AG04450 (cell line): ENCODE results near the gene ATP5F1D. TPM values are rescaled to one million over a fixed set of nuclear protein-coding genes. Genes with fewer than 3 reads are reported as not detected.
A peak's percentile ranks its signal among the peaks of the same experiment; 100 is the strongest.

ENCODE experiments used
- CTCF ChIA-PET: fragments of 300-600, 350-600 bp; formaldehyde crosslinking; extraction: SDS; loops from one replicate; lab custom pipeline; 2022; ENCODE audit warnings: antibody characterized with exemption, inconsistent platforms; lab: Charles Lee
- POLR2A ChIA-PET: fragments of 350-600 bp; formaldehyde crosslinking; extraction: SDS; loops from one replicate; lab custom pipeline; 2021; ENCODE audit warnings: antibody characterized with exemption, inconsistent platforms; lab: Yijun Ruan, JAX
- DNase-seq: peaks from one replicate; pipeline ENCODE4 v3.0.0-alpha.2; 2011; ENCODE audit warnings: low read depth, low spot score
- H3K27ac ChIP-seq: one replicate; pipeline ENCODE4 v1.5.1; 2012; ENCODE audit warnings: low read depth, low read length, control low read depth
- H3K27me3 ChIP-seq: one replicate; pipeline ENCODE4 v1.6.0; 2012; ENCODE audit warnings: low read length; ENCODE audit not compliant: control insufficient read depth, insufficient read depth
- H3K4me3 ChIP-seq: 2 replicates; pipeline ENCODE4 v1.5.1; 2011; ENCODE audit warnings: mild to moderate bottlenecking, low read depth, low read length, control low read depth
- H3K9me3 ChIP-seq: 2 replicates; pipeline ENCODE4 v1.5.1; 2012; ENCODE audit warnings: low read length; ENCODE audit not compliant: control insufficient read depth, insufficient read depth
- CTCF ChIP-seq: IDR thresholded peaks from 2 replicates; pipeline ENCODE4 v1.5.1; 2011; ENCODE audit warnings: low read depth, low read length, control low read depth, inconsistent platforms
- polyA plus RNA-seq: library from polyadenylated mRNA; depleted of rRNA; stranded (reverse); fragments of >200 nt; gene quantifications from 2 replicates; pipeline ENCODE4 v1.2.3, GENCODE V29; 2011

ATP5F1D gene
- polyA plus RNA-seq, 1 experiment, result 36.4 TPM

DNA sequence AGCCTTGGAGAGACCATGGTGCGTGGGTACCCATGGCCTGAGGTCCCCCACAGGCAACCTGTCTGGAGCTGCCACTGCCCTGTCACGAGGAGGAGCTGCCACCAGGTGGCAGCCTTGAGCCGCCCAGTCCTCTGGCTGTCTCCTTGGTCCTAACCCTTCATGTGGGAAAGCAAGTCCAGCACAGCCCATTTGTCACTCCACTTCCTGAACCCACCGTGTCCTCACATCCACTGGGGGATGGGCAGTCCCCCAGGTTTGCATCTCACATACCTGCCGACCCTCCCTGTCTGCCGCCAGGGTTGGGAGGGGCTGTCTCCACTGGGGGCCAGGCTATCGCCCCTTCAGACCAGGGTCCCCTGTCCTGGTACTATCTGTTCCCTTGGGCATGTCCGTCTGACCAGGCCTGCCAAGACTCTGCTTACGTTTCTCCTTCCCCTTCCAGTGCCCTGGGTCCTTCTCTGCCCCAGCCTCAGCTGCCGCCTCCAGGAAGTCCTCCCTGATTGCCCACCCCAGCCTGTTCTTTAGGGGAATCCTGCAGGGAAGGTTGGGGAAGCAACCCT is 38.3 kb downstream of the ATP5F1D start:
- TF ChIP-seq CTCF, result peak; percentile 95
- Histone ChIP-seq H3K9me3 (peaks cover under 1% of the 10 kb centered on the region; the same call in 1 of the 2 replicates), H3K4me3 (no peak overlapping the region), H3K27ac (peak overlapping the region; percentile 31), H3K27me3 (peaks cover 22% of the 10 kb centered on the region)
- DNase-seq, result peak; percentile 73
- ChIA-PET POLR2A (interaction anchor here (1.2 to 1.6 kb wide), 2 partner anchors 11 to 75 kb away, joined by 3 to 13 read pairs; partner anchors contain the start of gene CIRBP), CTCF (interaction anchor here (0.9 to 2.2 kb wide), 3 partner anchors 36 to 103 kb away, joined by 3 to 11 read pairs (median 3); no protein-coding TSS in a partner anchor)

- DNase-seq, result no peak
- Histone ChIP-seq H3K4me3 (no peak overlapping the region), H3K27ac (no peak overlapping the region), H3K27me3 (peaks cover 27% of the 10 kb centered on the region), H3K9me3 (no peaks in the 10 kb centered on the region; the same call in 1 of the 2 replicates)
- no peak for TF ChIP-seq CTCF
- ChIA-PET POLR2A (interaction anchor here (1.6 kb wide), 1 partner anchor 12 kb away, joined by 13 read pairs; the partner anchor contains the start of gene CIRBP), CTCF (interaction anchor here (0.8 to 2.2 kb wide), 2 partner anchors 14 to 37 kb away, joined by 3 to 11 read pairs; no protein-coding TSS in a partner anchor)
These were observed 39.4 kb downstream of the ATP5F1D start for GRCh38 chr19:1280636-1281568.

DNA sequence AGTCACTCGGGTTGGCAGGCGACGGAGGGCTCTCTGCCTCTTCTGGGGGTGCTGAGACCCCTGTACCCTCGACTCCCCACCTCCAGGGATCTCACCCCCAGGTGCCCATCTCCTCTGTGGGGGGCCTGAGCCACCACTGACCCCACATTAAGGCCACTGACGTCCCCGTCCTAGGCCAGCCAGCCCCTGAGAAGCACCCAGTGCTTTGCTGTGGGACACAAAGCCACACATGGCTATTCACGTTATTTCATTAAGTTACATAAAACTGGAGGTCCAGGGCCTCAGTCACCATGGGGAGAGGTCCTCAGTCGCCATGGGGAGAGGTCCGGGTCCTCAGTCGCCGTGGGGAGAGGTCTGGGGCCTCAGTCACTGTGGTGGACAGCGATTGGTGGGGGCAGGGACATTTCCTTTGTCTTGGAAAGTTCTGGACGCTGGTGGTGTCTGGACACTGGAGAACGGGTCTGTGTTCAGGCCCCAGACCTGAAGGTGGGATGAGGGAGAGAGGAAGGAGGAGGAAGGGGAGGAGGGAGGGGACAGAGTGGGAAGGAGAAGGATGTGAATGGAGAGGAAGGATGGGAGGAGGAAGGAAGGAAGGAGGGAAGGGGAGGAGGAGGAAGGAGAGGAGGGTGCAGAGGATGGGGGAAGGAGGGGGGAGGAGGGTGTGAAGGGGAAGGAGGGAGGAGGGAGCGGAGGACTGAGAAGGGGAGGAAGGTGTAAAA is 40.2 kb downstream of the ATP5F1D start:
- Histone ChIP-seq H3K27ac (no peak overlapping the region), H3K27me3 (peaks cover 32% of the 10 kb centered on the region), H3K4me3 (no peak overlapping the region), H3K9me3 (no peaks in the 10 kb centered on the region; the same call in 1 of the 2 replicates)
- no peak for DNase-seq
- CTCF ChIA-PET, result no interaction called here
- POLR2A ChIA-PET, result no interaction called here
- TF ChIP-seq CTCF, result no peak

- no peaks in the 10 kb centered on the region; the same call in 1 of the 2 replicates for H3K9me3 ChIP-seq
- POLR2A ChIA-PET, result interaction anchor here (0.7 to 1.7 kb wide), 2 partner anchors 13 to 90 kb away, joined by 3 to 7 read pairs; partner anchors contain the start of gene CIRBP
- CTCF ChIA-PET, result no interaction called here
- no peak overlapping the region for H3K4me3 ChIP-seq
- TF ChIP-seq CTCF, result no peak
- peaks cover 42% of the 10 kb centered on the region for H3K27me3 ChIP-seq
- DNase-seq, result no peak
- H3K27ac ChIP-seq, result peak overlapping the region; percentile 31
These were observed 41.1 kb downstream of the ATP5F1D start for GRCh38 chr19:1282588-1283206.
